TTC549 (cell line): ENCODE results near the gene CMC4.

ENCODE experiments used
- FAIRE-seq: peaks from 2 replicates; lab custom pipeline; 2012; peaks lifted over from hg19 to GRCh38; lab: Jason Lieb, UNC

CMC4 gene

DNA sequence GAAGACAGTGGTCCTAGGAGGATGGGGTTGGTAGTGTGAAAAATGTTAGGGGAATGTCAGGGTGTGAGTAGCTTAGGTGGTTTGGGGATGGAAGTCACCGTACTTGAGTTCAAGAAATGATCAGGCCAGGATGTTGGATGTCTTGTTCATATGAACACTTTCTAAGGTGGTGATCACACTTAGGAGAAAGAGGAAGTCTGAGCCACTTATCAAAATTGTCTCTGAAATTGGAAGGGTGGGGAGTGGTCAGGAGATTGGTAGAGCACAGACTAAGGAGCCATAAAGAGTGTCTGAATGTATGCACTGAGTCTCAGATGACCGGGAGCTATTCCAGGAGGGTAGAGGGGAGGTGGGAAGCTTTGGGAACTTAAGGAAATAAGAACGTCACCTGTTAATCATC, 17.3 kb downstream of the CMC4 start:
- no peak for FAIRE-seq

DNA sequence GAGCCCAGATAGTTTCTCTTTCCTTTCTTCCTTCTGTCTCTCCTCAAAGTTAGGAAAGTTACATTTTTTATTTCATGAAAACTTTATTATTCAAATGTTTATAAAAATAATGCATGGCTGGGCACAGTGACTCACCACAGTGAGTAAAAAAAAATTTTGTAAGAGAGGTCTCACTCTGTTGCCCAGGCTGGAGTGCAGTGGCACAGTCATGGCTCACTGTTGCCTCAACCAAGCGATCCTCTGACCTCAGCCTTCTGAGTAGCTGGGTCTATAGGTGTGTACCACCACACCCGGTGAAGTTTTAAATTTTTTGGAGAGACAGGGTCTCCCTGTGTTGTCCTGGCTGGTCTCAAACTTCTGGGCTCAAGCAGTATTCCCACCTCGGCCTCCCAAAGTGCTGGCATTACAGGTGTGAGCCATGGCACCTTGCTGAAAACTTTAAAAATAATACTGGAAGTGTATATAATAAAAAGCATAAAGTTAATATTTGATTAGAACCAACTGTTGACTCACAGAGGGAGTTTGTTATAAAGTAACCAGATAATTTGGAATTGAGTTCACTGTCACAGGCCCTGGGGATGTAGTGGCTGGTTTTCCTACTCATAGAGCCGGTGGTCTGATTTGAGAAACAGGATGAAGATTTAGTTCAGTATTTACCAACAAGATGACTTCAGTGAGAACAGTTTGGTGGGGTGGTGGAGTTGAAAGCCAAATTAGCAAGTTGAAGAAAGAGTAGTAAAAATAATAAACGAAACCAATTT, 18.0 kb downstream of the CMC4 start:
- FAIRE-seq, result no peak

DNA sequence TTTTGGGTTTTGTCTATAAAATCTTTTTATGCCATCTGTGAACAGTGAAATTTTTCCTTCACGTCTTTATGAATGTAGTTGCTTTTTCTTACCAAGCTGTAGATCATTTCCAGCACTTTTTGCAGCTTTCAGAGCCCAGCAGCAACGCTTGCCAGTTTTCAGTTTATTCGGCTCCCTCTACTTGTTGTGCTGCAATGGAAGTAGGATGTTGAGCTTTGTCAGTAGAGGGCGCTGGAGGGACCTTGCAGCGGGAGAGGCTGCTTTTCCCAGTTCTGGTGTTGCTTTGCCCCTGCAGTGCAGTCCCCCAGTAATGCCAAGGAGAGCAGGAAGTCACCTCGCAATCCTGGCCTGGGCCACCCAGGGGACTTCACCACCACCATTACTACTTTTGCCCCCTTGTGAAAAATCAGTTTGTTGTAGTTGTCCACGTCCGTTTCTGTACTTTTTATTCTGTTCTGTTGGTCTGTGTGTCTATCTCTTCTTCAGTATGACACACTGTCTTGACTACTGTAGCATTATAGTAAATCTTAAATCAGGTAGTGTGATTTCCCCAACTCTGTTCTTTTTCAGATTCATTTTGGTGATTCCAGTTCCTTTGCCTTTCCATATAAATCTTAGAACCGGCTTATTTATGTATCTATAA, 21.8 kb downstream of the CMC4 start:
- no peak for FAIRE-seq

DNA sequence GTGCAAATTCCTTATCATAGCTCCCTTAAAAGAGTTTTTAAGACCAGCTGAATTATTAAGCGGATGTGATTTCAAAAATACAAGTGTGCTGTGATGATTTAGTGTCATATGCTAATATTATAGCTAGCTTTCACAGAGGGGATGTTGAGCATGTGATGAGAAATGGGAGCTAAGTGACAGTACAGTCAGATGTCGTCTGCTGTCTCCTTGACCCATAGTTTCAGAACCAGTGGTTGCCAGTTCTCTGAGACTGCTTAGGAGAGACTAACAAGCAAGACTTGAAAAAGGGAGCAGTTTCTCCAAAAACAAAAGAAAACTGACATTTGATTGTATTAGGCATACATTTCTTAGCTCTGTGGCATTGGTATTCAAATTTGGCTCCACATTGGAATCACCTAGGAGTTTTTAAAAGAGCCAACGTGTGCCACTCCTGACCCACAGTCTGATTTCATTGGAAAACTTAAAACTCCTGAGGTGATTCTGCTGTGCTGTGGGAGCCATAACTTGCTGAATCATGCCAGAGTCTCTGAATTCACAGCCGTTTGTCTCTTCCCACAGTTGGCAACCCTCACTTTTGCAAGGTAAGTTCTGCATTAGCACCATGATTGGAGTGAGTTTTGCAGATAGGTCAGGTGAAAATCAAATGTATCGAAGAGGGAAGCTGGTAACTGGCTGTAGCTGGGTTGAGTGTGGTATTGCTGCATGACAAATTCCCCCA, 24.0 kb downstream of the CMC4 start:
- FAIRE-seq, result no peak

DNA sequence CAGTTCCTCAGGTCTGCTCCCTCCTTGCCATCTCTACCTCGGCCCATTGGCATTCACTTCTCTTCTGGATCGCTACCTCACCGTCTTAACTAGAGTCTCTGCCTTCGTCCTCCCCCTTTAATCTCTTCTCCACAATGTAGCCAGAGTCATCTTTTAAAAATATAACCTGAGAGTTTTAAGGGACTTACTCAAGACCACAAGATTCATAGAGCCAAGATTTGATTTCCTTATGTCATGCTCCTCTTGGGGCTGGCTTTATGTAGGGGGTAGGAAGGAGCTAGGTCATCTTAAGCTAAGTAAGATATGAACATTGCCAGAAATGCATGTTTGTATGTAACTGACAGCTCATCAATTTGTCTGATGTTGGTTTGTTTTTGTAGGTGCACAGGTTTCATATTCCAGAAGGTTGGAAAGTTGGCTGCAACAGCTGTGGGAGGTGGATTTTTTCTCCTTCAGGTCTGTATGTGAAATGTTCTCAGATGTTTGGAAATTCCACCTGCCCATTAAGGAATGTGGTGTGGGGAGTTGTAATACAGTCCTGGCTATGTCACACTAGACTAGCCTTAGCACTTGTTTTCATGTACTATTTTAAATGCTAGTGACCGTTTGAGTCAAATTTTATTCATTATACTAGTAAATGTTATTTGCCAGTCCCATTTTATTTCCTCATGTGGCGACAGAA, 24.7 kb downstream of the CMC4 start:
- no peak for FAIRE-seq

DNA sequence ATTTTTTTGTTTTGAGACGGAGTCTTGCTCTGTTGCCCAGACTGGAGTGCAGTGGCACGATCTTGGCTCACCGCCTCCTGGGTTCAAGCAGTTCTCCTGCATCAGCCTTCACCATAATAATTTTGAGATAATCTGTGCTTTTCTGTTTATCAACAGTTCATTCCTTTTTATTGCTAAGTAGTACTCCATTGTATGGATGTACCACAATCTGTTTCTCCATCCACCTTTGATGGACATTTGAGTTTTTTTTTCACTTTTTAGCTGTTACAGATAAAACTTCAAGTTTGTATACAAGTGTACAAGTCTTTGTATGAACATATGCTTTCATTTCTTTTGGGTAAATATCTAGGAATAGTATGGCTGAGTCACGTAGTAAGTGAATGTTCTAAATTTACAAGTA, 35.2 kb downstream of the CMC4 start:
- FAIRE-seq, result no peak

DNA sequence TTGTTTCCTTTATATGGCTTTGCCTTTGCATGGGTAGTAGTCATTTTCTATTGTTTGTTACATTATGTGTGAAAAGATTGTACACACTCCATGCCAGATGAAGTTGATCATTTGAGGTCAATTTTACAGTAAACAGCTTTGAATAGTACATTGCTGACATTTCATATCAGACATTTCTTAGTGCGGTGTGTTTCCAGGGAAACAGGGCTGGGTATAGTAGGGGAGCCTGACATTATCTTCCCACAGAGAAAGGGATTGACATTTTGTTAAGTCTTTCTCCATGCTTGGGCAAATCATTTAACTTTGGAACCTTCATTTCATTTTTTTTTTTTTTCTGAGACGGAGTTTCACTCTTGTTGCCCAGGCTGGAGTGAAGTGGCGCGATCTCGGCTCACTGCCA, 39.3 kb downstream of the CMC4 start:
- no peak for FAIRE-seq

DNA sequence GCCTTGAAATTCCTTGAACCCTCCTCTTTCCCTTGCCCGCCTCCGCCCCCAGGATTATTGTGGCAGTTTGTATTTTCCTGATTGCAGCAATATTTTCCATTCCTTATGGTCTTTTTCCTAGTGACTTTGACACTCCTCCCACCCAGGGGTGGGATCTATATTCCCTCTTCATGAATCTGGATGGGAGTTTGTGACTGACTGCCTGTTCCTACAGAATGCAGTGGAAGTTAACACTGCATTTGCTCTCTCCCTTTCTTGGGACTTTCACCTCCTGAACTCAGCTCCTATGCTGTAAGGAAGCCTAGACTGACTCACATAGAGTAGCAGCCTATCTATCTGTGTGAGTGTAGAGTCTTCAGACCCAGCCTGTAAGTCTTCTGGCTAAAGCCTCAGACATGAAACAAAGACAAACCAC, 42.1 kb downstream of the CMC4 start:
- no peak for FAIRE-seq

DNA sequence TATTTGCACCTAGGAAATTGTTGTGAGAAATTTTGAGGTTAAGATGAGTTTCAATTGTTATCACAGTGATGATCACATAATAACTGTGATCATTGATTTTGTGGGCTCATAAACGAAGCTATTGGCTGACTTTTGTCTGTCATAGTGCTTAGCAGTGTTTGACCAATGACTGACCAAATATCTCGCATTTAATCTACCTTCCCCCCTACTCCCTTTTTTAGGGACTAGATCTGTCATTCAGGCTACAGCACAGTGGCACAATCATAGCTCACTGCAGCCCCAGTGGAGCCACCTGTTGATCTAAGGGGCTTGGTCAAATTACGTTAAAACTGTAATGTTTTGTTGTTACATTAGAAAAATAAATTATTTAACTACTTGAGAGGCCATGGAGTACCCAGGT, 42.8 kb downstream of the CMC4 start:
- no peak for FAIRE-seq

DNA sequence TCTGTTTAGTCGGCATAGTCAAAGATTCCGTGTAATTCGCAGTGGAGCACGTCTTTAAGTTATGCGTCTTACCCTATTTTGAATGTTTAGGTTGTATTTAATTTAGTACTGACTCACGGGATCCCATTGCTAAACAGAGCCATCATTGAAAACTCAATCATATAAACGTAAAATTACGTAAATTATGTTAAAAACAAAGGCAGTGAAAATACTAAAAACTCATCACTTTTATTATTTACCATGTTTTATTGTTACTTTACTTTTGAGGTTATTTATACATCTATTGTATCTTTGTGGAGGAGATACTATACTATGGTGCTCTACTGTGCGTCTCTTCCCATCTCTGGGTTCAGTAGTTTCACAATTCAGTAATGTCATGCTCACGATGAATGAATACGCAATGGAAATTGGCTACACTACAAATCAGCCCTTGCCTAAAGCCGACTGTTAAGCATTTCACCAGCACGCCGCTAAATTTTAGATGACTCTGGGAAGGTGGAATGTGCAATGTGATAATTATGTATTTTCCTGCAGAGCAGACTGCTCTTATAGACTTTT, 43.3 kb downstream of the CMC4 start:
- no peak for FAIRE-seq

DNA sequence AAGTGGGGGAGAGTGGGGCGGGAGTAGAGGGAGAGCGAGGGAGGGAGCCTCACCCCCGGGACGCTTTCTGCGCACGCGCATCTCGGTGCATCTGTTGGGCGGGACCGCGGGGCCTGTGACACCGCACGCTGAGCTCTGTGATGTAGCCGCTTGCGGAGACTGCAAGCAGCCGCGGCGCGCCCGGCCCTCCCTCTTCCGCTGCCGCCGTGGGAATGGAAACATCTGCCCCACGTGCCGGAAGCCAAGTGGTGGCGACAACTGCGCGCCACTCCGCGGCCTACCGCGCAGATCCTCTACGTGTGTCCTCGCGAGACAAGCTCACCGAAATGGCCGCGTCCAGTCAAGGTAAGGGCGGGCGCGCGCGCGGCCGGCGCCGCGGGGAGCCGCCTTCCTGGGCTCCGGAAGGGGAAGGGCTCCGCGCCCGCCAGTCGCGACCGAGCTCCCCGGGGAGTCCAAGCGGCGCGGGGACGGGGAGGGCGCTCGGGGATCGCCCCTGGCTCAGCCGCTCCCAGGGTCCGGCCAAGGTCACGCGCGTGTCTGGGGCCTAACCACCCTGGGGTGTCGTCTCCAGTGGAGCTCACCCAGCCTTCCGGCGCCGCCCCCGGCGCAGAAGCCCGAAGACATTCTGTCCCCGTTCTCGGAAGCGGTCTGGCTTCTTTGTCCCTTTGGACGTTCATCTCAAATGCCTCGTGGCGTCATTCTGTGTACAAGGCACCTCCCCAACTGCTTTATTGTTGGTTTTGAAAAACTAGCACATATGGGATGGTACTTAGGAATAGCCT, 44.0 kb downstream of the CMC4 start, which contains the start of gene FUNDC2:
TSS of gene FUNDC2 (plus strand) at position 118 of the 782 bp plus-strand sequence. CDS start at position 213, 95 bp downstream.
- FAIRE-seq, result no peak

DNA sequence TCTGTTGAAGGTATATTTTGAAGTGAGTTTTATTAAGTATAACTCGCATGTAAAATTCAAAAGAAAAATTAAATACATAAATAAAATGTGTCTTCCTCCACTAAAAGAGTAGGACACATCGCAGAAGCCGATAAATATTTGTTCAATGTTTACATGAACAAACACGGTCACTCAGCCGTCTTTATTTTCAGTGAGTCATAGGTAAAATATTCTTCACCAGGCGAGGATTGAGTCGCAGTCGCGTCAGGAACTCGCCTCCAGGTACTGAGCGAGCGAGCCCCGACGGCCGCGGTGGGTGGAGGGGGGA, 44.6 kb downstream of the CMC4 start:
- no peak for FAIRE-seq

DNA sequence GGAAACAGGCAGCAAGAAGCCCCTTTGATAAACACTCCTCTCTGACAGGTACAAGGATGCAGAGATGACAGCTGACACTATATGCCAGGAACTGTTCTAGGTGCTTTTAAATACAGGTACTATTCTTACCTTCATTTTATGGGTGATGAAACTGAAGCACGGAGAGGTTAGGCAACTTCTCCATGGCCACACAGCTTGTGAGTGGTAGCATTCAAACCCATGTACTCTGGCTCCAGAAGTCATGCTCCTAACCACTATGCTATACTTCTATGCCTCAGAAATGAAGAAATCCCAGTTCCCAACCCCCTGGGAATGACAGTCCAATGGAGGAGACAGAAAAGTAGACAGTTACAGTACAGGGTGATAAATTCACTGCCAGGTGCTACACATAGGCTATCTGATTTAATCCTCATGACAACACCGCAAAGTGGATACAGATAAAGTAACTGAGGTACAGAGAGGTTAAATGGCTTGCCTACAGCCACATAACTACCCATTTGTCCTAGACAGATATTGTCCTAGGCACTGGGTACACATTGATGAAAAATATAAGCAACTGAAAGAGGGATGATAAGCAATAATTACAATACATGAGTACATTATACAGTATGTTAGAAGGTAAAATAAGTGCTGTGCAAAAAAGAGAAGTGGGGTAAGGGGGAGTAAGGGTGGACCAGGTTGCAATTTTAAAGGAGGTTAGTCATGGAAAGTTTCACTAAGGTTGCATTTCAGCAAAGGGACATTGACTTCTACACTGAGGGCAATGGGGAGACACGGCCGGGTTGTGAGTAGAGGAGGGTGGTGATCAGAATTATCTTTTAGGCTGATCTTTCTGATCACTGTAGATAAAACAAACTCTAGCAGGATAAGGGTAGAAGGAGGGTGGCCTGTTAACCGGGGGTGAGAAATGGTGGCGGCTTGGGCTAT, 46.8 kb downstream of the CMC4 start:
- FAIRE-seq, result no peak

DNA sequence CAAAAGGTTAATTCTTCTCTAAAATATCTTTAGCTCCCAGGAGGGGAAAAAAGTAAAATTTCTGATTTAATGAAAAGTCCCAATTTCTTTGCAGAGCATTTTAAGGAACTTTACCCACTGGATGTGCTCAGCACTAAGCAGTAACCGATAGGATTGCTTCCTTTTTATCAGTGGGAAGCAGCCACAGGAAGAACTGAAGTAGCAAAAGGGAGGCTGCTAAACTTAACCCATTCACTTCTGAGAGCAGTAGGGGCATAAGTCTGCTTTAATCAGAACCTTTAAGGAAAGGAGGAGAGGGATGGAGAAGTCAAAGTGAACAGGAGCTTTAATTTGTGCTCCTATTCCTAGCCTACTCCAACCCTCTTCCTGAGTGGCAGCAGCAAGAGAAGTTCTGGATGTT, 48.4 kb downstream of the CMC4 start, which contains the start of gene F8:
TSS of gene F8 (minus strand) at position 139 of the 400 bp plus-strand sequence. CDS start 171 bp downstream, outside the sequence.
- no peak for FAIRE-seq

DNA sequence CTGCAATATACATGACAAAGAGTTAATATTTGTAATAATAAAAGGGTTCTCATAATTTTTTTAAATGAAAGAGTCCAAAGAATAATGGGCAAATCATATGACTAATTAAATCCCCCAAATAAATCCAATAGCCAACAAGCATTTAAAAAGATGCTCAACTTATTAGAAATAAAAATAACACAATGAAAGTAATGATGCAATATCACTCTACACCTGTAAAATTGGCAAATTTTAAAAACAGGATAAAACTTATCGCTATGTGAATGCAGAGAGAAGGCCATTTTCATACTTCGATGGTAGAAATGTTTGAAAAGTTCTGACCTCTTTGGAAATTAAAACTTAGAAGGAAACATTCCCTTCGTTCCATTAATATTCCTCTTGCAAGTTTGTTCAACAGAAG, 50.3 kb downstream of the CMC4 start:
- FAIRE-seq, result no peak
